ENCODE measurements around the gene PDXDC1. TPM values are rescaled to one million over a fixed set of nuclear protein-coding genes. Genes with fewer than 3 reads are reported as not detected.
"Not testable (repeated sequence)": the region's sequence is repeated elsewhere in the genome, so short reads cannot be mapped to it uniquely, and the experiment has no call there.

The PDXDC1 gene
- total RNA-seq, 1 donor from 2014 or later = 72.6 TPM

- intact Hi-C loops (cut with DNase I); DNase-seq: not testable (repeated sequence)
- ATAC-seq (ENCODE audit: poor library complexity) = peak; percentile 18
These were observed 54.2 kb downstream of the PDXDC1 start for GRCh38 chr16:15028801-15029698.

GRCh38 chr16:15029749-15030148, 54.9 kb downstream of the PDXDC1 start:
- DNase-seq; ATAC-seq (ENCODE audit: poor library complexity); intact Hi-C loops (cut with DNase I): not testable (repeated sequence)

- DNase-seq = no peak
- no peak for ATAC-seq (ENCODE audit: poor library complexity)
- intact Hi-C loops (cut with DNase I) = no loop called here
These were observed 56.4 kb downstream of the PDXDC1 start for GRCh38 chr16:15031179-15031578.

- intact Hi-C loops (cut with DNase I) = no loop called here
- DNase-seq = no peak
- ATAC-seq (ENCODE audit: poor library complexity) = no peak
These were observed 56.8 kb downstream of the PDXDC1 start for GRCh38 chr16:15031586-15031985.

- ATAC-seq (ENCODE audit: poor library complexity) = no peak
- intact Hi-C loops (cut with DNase I) = no loop called here
- no peak for DNase-seq
These were observed 57.9 kb downstream of the PDXDC1 start for GRCh38 chr16:15032547-15033308.

- DNase-seq = peak; percentile 79
- peak; percentile 81 for ATAC-seq (ENCODE audit: poor library complexity)
- intact Hi-C loops (cut with DNase I) = no loop called here
These were observed 58.5 kb downstream of the PDXDC1 start for GRCh38 chr16:15033309-15033707.

GRCh38 chr16:15034266-15035162, 59.7 kb downstream of the PDXDC1 start:
- ATAC-seq (ENCODE audit: poor library complexity) (peak; percentile 74), DNase-seq (no peak)
- intact Hi-C loops (cut with DNase I) = no loop called here

- no peak for ATAC-seq (ENCODE audit: poor library complexity)
These were observed 60.4 kb downstream of the PDXDC1 start for GRCh38 chr16:15035163-15035729.

GRCh38 chr16:15037003-15037402, 62.2 kb downstream of the PDXDC1 start:
- no peak for ATAC-seq (ENCODE audit: poor library complexity)
- intact Hi-C loops (cut with DNase I) = no loop called here
- no peak for DNase-seq

More at GRCh38 chr16:15035163-15035729, 60.4 kb downstream of the PDXDC1 start:
- DNase-seq = no peak
- intact Hi-C loops (cut with DNase I) = no loop called here

- ATAC-seq (ENCODE audit: poor library complexity) = no peak
- intact Hi-C loops (cut with DNase I) = no loop called here
- DNase-seq = no peak
These were observed 62.9 kb downstream of the PDXDC1 start for GRCh38 chr16:15037745-15038144.

- ATAC-seq (ENCODE audit: poor library complexity) (no peak), DNase-seq (no peak)
- intact Hi-C loops (cut with DNase I) = no loop called here
These were observed 63.9 kb downstream of the PDXDC1 start for GRCh38 chr16:15038689-15039088.

- DNase-seq (peak; percentile 92), ATAC-seq (ENCODE audit: poor library complexity) (peak; percentile 96)
- intact Hi-C loops (cut with DNase I) = no loop called here
These were observed 66.6 kb downstream of the PDXDC1 start for GRCh38 chr16:15041271-15042004.

- intact Hi-C loops (cut with DNase I) = no loop called here
- no peak for ATAC-seq (ENCODE audit: poor library complexity)
- no peak for DNase-seq
These were observed 68.5 kb downstream of the PDXDC1 start for GRCh38 chr16:15043344-15043743.

GRCh38 chr16:15044286-15044685, 69.5 kb downstream of the PDXDC1 start:
- DNase-seq (no peak), ATAC-seq (ENCODE audit: poor library complexity) (no peak)
- intact Hi-C loops (cut with DNase I) = no loop called here

GRCh38 chr16:15045270-15045669, 70.4 kb downstream of the PDXDC1 start:
- ATAC-seq (ENCODE audit: poor library complexity); intact Hi-C loops (cut with DNase I); DNase-seq: not testable (repeated sequence)

GRCh38 chr16:15046692-15047376, 72.0 kb downstream of the PDXDC1 start:
- DNase-seq = no peak
- ATAC-seq (ENCODE audit: poor library complexity) = no peak
- intact Hi-C loops (cut with DNase I) = no loop called here

- DNase-seq (no peak), ATAC-seq (ENCODE audit: poor library complexity) (no peak)
- intact Hi-C loops (cut with DNase I) = no loop called here
These were observed 74.9 kb downstream of the PDXDC1 start for GRCh38 chr16:15049581-15050180.

All from Right ventricle myocardium superior (tissue), 1 donor.